HUES6 (cell line): ENCODE data around the gene PALM2AKAP2.
"Not testable (repeated sequence)": the region's sequence is repeated elsewhere in the genome, so short reads cannot be mapped to it uniquely, and the experiment has no call there.

Source experiments
- H3K27ac ChIP-seq: 2 replicates; pipeline ENCODE4 v1.7.0; 2013; ENCODE audit warnings: low read depth, mild to moderate bottlenecking, low read length, inconsistent platforms
- H3K27me3 ChIP-seq: 2 replicates; pipeline ENCODE4 v1.6.1; 2013; ENCODE audit warnings: low read length; ENCODE audit not compliant: control insufficient read depth, insufficient read depth
- H3K36me3 ChIP-seq: 2 replicates; pipeline ENCODE4 v1.6.1; 2013; ENCODE audit warnings: low read length; ENCODE audit not compliant: control insufficient read depth, insufficient read depth
- H3K4me1 ChIP-seq: 2 replicates; pipeline ENCODE4 v1.6.1; 2013; ENCODE audit warnings: low read length; ENCODE audit not compliant: control insufficient read depth, insufficient read depth
- H3K4me3 ChIP-seq: 2 replicates; pipeline ENCODE4 v1.5.1; 2013; ENCODE audit warnings: low read depth, low read length
- H3K9ac ChIP-seq: one replicate; pipeline ENCODE4 v1.6.1; 2013; ENCODE audit warnings: mild to moderate bottlenecking, low read length
- H3K9me3 ChIP-seq: 2 replicates; pipeline ENCODE4 v1.6.1; 2013; ENCODE audit warnings: low read depth, low read length; ENCODE audit not compliant: control insufficient read depth, insufficient read depth

The PALM2AKAP2 gene

GRCh38 chr9:109817846-109818472 lies 38.0 kb downstream of the PALM2AKAP2 start:
- H3K36me3 ChIP-seq = no peaks in the 10 kb centered on the region
- H3K4me3 ChIP-seq = no peak overlapping the region
- H3K27ac ChIP-seq = no peak overlapping the region
- peaks cover 15% of the 10 kb centered on the region for H3K4me1 ChIP-seq
- H3K9me3 ChIP-seq = no peaks in the 10 kb centered on the region
- H3K27me3 ChIP-seq = no peaks in the 10 kb centered on the region
- H3K9ac ChIP-seq = no peak overlapping the region

GRCh38 chr9:109821711-109822110 lies 41.7 kb downstream of the PALM2AKAP2 start:
- no peaks in the 10 kb centered on the region for H3K9me3 ChIP-seq
- H3K4me1 ChIP-seq = peaks cover 11% of the 10 kb centered on the region
- H3K36me3 ChIP-seq = no peaks in the 10 kb centered on the region
- no peaks in the 10 kb centered on the region for H3K27me3 ChIP-seq
- no peak overlapping the region for H3K27ac ChIP-seq
- H3K9ac ChIP-seq = no peak overlapping the region
- H3K4me3 ChIP-seq = no peak overlapping the region

- not testable (repeated sequence) for H3K9ac ChIP-seq, H3K27me3 ChIP-seq, H3K27ac ChIP-seq, H3K4me1 ChIP-seq, H3K4me3 ChIP-seq, H3K36me3 ChIP-seq, H3K9me3 ChIP-seq
Measured at GRCh38 chr9:109825383-109825782, 45.4 kb downstream of the PALM2AKAP2 start.

- Histone ChIP-seq H3K9me3 (no peaks in the 10 kb centered on the region), H3K36me3 (no peaks in the 10 kb centered on the region), H3K4me1 (0 out of 2 replicates have a peak, but pooled peaks cover 2% of the 10 kb centered on the region), H3K4me3 (no peak overlapping the region), H3K27ac (no peak overlapping the region), H3K9ac (no peak overlapping the region), H3K27me3 (no peaks in the 10 kb centered on the region)
Measured at GRCh38 chr9:109826559-109826958, 46.6 kb downstream of the PALM2AKAP2 start.

- Histone ChIP-seq H3K27me3 (no peaks in the 10 kb centered on the region), H3K4me3 (no peak overlapping the region), H3K9me3 (no peaks in the 10 kb centered on the region; the same call in 1 of the 2 replicates), H3K4me1 (no peaks in the 10 kb centered on the region), H3K27ac (no peak overlapping the region), H3K9ac (no peak overlapping the region), H3K36me3 (no peaks in the 10 kb centered on the region)
Measured at GRCh38 chr9:109828254-109828653, 48.3 kb downstream of the PALM2AKAP2 start.
